Gastrocnemius medialis (tissue), 4 donors: ENCODE data around the gene BCL10.

ENCODE experiments used
- POLR2A ChIP-seq, 2 donors: fragments of 450-650 bp; IDR thresholded peaks; one replicate each; pipeline ENCODE4 v1.6.1; 2017; ENCODE audit warnings: antibody characterized with exemption in 2 of 2, mild to moderate bottlenecking in 2 of 2, moderate library complexity in 2 of 2
- TF ChIP-seq, protein P1 (sequence below), 5 experiments: fragments of 450-650 bp in 3 of 5; fragments of 200-600 bp in 2 of 5; sonication (generic) in 2 of 5; IDR thresholded peaks in 4 of 5; conservative IDR thresholded peaks in 1 of 5; 1 replicate in 4 of 5; 2 replicates in 1 of 5; pipeline ENCODE4 v1.5.1; 2016 to 2019; ENCODE audit warnings: antibody characterized with exemption in 5 of 5, mild to moderate bottlenecking in 3 of 5, moderate library complexity in 3 of 5

DNA sequence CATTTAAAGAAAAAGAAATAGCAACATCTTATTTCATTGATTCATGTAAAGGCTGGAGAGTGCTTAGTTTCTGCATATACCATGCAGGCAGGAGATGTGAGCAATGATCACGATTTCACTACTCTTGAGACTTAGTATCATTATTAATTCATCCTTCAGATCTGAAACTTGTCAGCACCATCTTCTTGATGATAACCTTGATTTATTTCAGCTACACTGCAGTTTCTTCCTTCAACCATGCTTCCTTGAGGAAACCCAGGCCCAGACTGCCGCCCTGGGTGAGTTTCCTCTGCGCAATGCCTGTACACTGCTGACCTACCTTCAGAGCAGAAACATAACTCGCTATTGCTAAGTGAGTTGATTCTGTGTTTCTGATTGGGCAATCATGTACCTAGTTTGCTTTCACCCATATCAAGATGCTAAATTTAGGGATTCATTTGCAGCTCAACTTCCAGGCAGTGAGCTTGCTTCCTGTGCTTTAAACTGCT, 13.5 kb upstream of the BCL10 start:
- TF ChIP-seq, protein P1, sequence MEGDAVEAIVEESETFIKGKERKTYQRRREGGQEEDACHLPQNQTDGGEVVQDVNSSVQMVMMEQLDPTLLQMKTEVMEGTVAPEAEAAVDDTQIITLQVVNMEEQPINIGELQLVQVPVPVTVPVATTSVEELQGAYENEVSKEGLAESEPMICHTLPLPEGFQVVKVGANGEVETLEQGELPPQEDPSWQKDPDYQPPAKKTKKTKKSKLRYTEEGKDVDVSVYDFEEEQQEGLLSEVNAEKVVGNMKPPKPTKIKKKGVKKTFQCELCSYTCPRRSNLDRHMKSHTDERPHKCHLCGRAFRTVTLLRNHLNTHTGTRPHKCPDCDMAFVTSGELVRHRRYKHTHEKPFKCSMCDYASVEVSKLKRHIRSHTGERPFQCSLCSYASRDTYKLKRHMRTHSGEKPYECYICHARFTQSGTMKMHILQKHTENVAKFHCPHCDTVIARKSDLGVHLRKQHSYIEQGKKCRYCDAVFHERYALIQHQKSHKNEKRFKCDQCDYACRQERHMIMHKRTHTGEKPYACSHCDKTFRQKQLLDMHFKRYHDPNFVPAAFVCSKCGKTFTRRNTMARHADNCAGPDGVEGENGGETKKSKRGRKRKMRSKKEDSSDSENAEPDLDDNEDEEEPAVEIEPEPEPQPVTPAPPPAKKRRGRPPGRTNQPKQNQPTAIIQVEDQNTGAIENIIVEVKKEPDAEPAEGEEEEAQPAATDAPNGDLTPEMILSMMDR (IDR thresholded peaks at IDR 0.05 in 4 of 5, conservative IDR thresholded peaks at IDR 0.05 in 1 of 5), result no peak
- no peak for TF ChIP-seq POLR2A (IDR thresholded peaks at IDR 0.05)
